GM12878 (cell line): ENCODE data around the gene PIK3R3. TPM values are rescaled to one million over a fixed set of nuclear protein-coding genes. Genes with fewer than 3 reads are reported as not detected.

Experiments used
- ATF7 ChIP-seq: fragments of 450-650 bp; IDR thresholded peaks from 2 replicates; pipeline ENCODE4 v1.6.1; 2016; ENCODE audit warnings: low read depth, mild to moderate bottlenecking
- DPF2 ChIP-seq: fragments of 450-650 bp; IDR thresholded peaks from 2 replicates; pipeline ENCODE4 v1.6.1; 2017; ENCODE audit warnings: mild to moderate bottlenecking
- IKZF1 ChIP-seq: fragments of 450-650 bp; conservative IDR thresholded peaks from 2 replicates; pipeline ENCODE4 v1.6.1; 2017; ENCODE audit warnings: antibody characterized with exemption, mild to moderate bottlenecking
- MYC ChIP-seq: IDR thresholded peaks from 2 replicates; pipeline ENCODE4 v1.6.1; 2011; ENCODE audit warnings: mild to moderate bottlenecking, low read length, moderate library complexity, inconsistent platforms; ENCODE audit not compliant: insufficient read depth, insufficient replicate concordance, insufficient read length, severe bottlenecking
- NFXL1 ChIP-seq: fragments of 450-650 bp; IDR thresholded peaks from 2 replicates; pipeline ENCODE4 v1.6.1; 2017; ENCODE audit warnings: antibody characterized with exemption, mild to moderate bottlenecking, borderline replicate concordance
- NFYA ChIP-seq: IDR thresholded peaks from 2 replicates; pipeline ENCODE4 v1.6.1; 2011; ENCODE audit warnings: low read depth, mild to moderate bottlenecking, low read length, improper control_type of control experiment, borderline replicate concordance
- NR2F1 ChIP-seq: fragments of 450-650 bp; conservative IDR thresholded peaks from 2 replicates; pipeline ENCODE4 v1.6.1; 2017; ENCODE audit warnings: mild to moderate bottlenecking
- POU2F2 ChIP-seq: IDR thresholded peaks from 3 replicates; pipeline ENCODE4 v1.6.1; 2011; ENCODE audit warnings: low read depth, mild to moderate bottlenecking, low read length, borderline replicate concordance
- RUNX3 ChIP-seq: IDR thresholded peaks from 2 replicates; pipeline ENCODE4 v1.6.1; 2012; ENCODE audit warnings: low read length, inconsistent platforms
- SMC3 ChIP-seq: IDR thresholded peaks from 2 replicates; pipeline ENCODE4 v1.6.1; 2011; ENCODE audit warnings: low read length, improper control_type of control experiment, borderline replicate concordance
- SREBF2 ChIP-seq: IDR thresholded peaks from 2 replicates; pipeline ENCODE4 v1.6.1; 2012; ENCODE audit warnings: mild to moderate bottlenecking, low read length
- SUZ12 ChIP-seq: fragments of 200-600 bp; sonication (generic); IDR thresholded peaks from one replicate; pipeline ENCODE4 v1.6.1; 2018; ENCODE audit warnings: antibody characterized with exemption, mild to moderate bottlenecking; ENCODE audit not compliant: unreplicated experiment
- TCF12 ChIP-seq: IDR thresholded peaks from 2 replicates; pipeline ENCODE4 v1.6.1; 2011; ENCODE audit warnings: low read depth, mild to moderate bottlenecking, low read length
- YY1 ChIP-seq: IDR thresholded peaks from 2 replicates; pipeline ENCODE4 v1.6.1; 2011; ENCODE audit warnings: low read depth, mild to moderate bottlenecking, low read length
- ZBED1 ChIP-seq: IDR thresholded peaks from 2 replicates; pipeline ENCODE4 v1.6.1; 2016; ENCODE audit warnings: borderline replicate concordance
- ZSCAN29 ChIP-seq: fragments of 450-650 bp; IDR thresholded peaks from 2 replicates; pipeline ENCODE4 v1.6.1; 2017; ENCODE audit warnings: mild to moderate bottlenecking, moderate library complexity
- polyA plus RNA-seq, 11 experiments: library from polyadenylated mRNA; depleted of rRNA in 4 of 11; unstranded in 6 of 11; stranded (reverse) in 5 of 11; fragments of >200 nt; fragmentation: Nextera tagmentation in 4 of 11; fragmentation: Illumina TruSeq in 1 of 11; extraction: Ambion mirVana in 4 of 11; extraction: Trizol in 1 of 11; gene quantifications; 1 replicate in 1 of 11; 2 replicates in 10 of 11; pipeline versions ENCODE4 v1.2.1 to v1.2.3, GENCODE V29; 2011 to 2016; ENCODE audit warnings: inconsistent platforms in 2 of 11, missing spikeins in 2 of 11, low read depth in 1 of 11
- total RNA-seq, 4 experiments: library from RNA; depleted of rRNA in 3 of 4; stranded (reverse); fragments of >200 nt in 3 of 4; fragmentation: Illumina TruSeq in 1 of 4; extraction: Trizol in 1 of 4; gene quantifications; 2 replicates each; pipeline versions ENCODE4 v1.2.1 to v1.2.3, GENCODE V29; 2013 to 2021
- TF ChIP-seq, protein P1 (sequence below): fragments of 450-650 bp; IDR thresholded peaks from 2 replicates; pipeline ENCODE4 v1.6.1; 2018; ENCODE audit warnings: borderline replicate concordance, mild to moderate bottlenecking; ENCODE audit not compliant: partially characterized antibody
- TF ChIP-seq, protein P2 (sequence below): IDR thresholded peaks from 2 replicates; pipeline ENCODE4 v1.6.1; 2012; ENCODE audit warnings: low read depth, low read length, improper control_type of control experiment
- TF ChIP-seq, protein P3 (sequence below): IDR thresholded peaks from 2 replicates; pipeline ENCODE4 v1.6.1; 2012; ENCODE audit warnings: mild to moderate bottlenecking, low read depth, low read length
- TF ChIP-seq, protein P4 (sequence below): fragments of 450-650 bp; IDR thresholded peaks from 2 replicates; pipeline ENCODE4 v1.6.1; 2017; ENCODE audit warnings: borderline replicate concordance
- TF ChIP-seq, protein P5 (sequence below): fragments of 450-650 bp; conservative IDR thresholded peaks from 2 replicates; pipeline ENCODE4 v1.6.1; 2017; ENCODE audit warnings: mild to moderate bottlenecking, moderate library complexity

PIK3R3 gene
- total and polyA plus RNA-seq, 10 of the 15 experiments (the other 5 are each of a cell fraction or from before 2014, with no cell fraction given) = 4.8 to 27.0 (median 19.8) TPM

DNA sequence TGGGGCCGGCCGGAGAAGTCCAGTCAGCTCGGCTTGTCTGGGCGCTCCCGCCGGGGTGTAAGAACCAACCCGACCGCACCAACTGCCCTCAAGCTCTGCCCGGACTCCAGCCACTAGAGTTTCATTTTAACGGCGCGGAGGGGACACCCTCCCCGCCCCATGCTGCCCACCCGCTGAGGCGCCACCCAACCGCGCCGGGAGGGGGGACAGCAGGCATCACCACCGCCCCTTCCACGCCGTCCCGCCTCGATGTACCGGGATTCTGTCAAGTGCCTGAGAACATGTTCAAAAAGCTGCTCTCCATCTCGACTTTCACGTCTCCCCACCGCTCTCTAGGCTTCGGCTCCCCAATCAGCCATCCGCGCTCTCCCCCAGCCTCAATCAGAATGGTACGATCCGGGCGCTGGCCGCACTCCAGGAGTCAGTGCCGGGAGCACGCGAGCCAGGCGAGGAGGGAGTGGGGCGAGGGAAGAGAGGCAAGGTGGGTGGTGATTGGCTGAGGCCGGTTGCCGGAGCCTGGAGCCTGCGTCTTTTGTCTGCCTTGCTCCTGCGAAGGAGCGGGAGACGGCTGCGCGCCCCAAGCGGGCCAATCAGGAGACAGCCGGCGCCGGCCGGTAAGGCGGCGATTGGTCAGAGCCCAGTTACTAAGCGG lies at the start of gene PIK3R3 (continued):
- TF ChIP-seq NFYA (no peak), RUNX3 (peak; percentile 79), DPF2 (peak; percentile 54; the same call in 1 of the 2 replicates), YY1 (peak; percentile 80; the same call in 1 of the 2 replicates), NFXL1 (no peak), TCF12 (peak; percentile 68; the same call in 1 of the 2 replicates), ZSCAN29 (0 out of 2 replicates have a peak, but pooled peaks have one; percentile 28), NR2F1 (no peak; the same call in 1 of the 2 replicates), SUZ12 (no peak), POU2F2 (peak; percentile 93; the same call in 2 of the 3 replicates), SMC3 (no peak), SREBF2 (no peak), ATF7 (peak; percentile 100), ZBED1 (peak; percentile 63; the same call in 1 of the 2 replicates), IKZF1 (peak; percentile 82; the same call in 1 of the 2 replicates), MYC (no peak)
- TF ChIP-seq, protein P1, sequence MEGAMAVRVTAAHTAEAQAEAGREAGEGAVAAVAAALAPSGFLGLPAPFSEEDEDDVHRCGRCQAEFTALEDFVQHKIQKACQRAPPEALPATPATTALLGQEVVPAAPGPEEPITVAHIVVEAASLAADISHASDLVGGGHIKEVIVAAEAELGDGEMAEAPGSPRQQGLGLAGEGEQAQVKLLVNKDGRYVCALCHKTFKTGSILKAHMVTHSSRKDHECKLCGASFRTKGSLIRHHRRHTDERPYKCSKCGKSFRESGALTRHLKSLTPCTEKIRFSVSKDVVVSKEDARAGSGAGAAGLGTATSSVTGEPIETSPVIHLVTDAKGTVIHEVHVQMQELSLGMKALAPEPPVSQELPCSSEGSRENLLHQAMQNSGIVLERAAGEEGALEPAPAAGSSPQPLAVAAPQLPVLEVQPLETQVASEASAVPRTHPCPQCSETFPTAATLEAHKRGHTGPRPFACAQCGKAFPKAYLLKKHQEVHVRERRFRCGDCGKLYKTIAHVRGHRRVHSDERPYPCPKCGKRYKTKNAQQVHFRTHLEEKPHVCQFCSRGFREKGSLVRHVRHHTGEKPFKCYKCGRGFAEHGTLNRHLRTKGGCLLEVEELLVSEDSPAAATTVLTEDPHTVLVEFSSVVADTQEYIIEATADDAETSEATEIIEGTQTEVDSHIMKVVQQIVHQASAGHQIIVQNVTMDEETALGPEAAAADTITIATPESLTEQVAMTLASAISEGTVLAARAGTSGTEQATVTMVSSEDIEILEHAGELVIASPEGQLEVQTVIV = peak; percentile 91
- TF ChIP-seq, protein P2, sequence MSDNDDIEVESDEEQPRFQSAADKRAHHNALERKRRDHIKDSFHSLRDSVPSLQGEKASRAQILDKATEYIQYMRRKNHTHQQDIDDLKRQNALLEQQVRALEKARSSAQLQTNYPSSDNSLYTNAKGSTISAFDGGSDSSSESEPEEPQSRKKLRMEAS = peak; percentile 96
- TF ChIP-seq, protein P3, sequence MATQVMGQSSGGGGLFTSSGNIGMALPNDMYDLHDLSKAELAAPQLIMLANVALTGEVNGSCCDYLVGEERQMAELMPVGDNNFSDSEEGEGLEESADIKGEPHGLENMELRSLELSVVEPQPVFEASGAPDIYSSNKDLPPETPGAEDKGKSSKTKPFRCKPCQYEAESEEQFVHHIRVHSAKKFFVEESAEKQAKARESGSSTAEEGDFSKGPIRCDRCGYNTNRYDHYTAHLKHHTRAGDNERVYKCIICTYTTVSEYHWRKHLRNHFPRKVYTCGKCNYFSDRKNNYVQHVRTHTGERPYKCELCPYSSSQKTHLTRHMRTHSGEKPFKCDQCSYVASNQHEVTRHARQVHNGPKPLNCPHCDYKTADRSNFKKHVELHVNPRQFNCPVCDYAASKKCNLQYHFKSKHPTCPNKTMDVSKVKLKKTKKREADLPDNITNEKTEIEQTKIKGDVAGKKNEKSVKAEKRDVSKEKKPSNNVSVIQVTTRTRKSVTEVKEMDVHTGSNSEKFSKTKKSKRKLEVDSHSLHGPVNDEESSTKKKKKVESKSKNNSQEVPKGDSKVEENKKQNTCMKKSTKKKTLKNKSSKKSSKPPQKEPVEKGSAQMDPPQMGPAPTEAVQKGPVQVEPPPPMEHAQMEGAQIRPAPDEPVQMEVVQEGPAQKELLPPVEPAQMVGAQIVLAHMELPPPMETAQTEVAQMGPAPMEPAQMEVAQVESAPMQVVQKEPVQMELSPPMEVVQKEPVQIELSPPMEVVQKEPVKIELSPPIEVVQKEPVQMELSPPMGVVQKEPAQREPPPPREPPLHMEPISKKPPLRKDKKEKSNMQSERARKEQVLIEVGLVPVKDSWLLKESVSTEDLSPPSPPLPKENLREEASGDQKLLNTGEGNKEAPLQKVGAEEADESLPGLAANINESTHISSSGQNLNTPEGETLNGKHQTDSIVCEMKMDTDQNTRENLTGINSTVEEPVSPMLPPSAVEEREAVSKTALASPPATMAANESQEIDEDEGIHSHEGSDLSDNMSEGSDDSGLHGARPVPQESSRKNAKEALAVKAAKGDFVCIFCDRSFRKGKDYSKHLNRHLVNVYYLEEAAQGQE = peak; percentile 16; the same call in 1 of the 2 replicates
- TF ChIP-seq, protein P4, sequence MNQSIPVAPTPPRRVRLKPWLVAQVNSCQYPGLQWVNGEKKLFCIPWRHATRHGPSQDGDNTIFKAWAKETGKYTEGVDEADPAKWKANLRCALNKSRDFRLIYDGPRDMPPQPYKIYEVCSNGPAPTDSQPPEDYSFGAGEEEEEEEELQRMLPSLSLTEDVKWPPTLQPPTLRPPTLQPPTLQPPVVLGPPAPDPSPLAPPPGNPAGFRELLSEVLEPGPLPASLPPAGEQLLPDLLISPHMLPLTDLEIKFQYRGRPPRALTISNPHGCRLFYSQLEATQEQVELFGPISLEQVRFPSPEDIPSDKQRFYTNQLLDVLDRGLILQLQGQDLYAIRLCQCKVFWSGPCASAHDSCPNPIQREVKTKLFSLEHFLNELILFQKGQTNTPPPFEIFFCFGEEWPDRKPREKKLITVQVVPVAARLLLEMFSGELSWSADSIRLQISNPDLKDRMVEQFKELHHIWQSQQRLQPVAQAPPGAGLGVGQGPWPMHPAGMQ = no peak
- TF ChIP-seq, protein P5, sequence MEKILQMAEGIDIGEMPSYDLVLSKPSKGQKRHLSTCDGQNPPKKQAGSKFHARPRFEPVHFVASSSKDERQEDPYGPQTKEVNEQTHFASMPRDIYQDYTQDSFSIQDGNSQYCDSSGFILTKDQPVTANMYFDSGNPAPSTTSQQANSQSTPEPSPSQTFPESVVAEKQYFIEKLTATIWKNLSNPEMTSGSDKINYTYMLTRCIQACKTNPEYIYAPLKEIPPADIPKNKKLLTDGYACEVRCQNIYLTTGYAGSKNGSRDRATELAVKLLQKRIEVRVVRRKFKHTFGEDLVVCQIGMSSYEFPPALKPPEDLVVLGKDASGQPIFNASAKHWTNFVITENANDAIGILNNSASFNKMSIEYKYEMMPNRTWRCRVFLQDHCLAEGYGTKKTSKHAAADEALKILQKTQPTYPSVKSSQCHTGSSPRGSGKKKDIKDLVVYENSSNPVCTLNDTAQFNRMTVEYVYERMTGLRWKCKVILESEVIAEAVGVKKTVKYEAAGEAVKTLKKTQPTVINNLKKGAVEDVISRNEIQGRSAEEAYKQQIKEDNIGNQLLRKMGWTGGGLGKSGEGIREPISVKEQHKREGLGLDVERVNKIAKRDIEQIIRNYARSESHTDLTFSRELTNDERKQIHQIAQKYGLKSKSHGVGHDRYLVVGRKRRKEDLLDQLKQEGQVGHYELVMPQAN = peak; percentile 11; the same call in 1 of the 2 replicates
